HepG2 (cell line): ENCODE results near the gene RMI2. TPM values are rescaled to one million over a fixed set of nuclear protein-coding genes. Genes with fewer than 3 reads are reported as not detected.

Experiments used
- HHEX ChIP-seq: IDR thresholded peaks from 2 replicates; pipeline ENCODE4 v1.6.1; 2016; ENCODE audit warnings: control low read depth
- MATR3 ChIP-seq: sonication (generic); formaldehyde crosslinking; IDR thresholded peaks from 2 replicates; pipeline ENCODE4 v1.4.0; 2020; ENCODE audit warnings: missing genetic modification reagents
- NCOA5 ChIP-seq: sonication (generic); formaldehyde crosslinking; IDR thresholded peaks from 2 replicates; pipeline ENCODE4 v1.4.0; 2020; ENCODE audit warnings: missing genetic modification reagents
- NONO ChIP-seq, 2 experiments: fragments of 450-650 bp in 1 of 2; sonication (generic) in 1 of 2; formaldehyde crosslinking in 1 of 2; IDR thresholded peaks in 1 of 2; conservative IDR thresholded peaks in 1 of 2; 2 replicates each; pipeline versions ENCODE4 v1.6.1 to v1.8.0; 2017 to 2022; ENCODE audit warnings: mild to moderate bottlenecking in 1 of 2, missing genetic modification reagents in 1 of 2, moderate library complexity in 1 of 2
- PCBP1 ChIP-seq: fragments of 200-400 bp; formaldehyde crosslinking; IDR thresholded peaks from 2 replicates; pipeline ENCODE4 v1.6.1; 2017; ENCODE audit warnings: mild to moderate bottlenecking, low read depth, low read length, borderline replicate concordance
- PHF21A ChIP-seq: sonication (generic); formaldehyde crosslinking; IDR thresholded peaks from 2 replicates; pipeline ENCODE4 v1.5.0; 2020; ENCODE audit warnings: mild to moderate bottlenecking, missing genetic modification reagents
- RELA ChIP-seq: sonication (generic); formaldehyde crosslinking; IDR thresholded peaks from 2 replicates; pipeline ENCODE4 v1.4.0; 2020; ENCODE audit warnings: missing genetic modification reagents
- RXRB ChIP-seq: IDR thresholded peaks from 2 replicates; pipeline ENCODE4 v1.6.1; 2016; ENCODE audit warnings: borderline replicate concordance, missing genetic modification reagents, missing compliant biosample characterization
- TFAP4 ChIP-seq: sonication (generic); IDR thresholded peaks from 2 replicates; pipeline ENCODE4 v1.6.1; 2016; ENCODE audit warnings: low read depth, borderline replicate concordance
- YEATS2 ChIP-seq: sonication (generic); formaldehyde crosslinking; IDR thresholded peaks from 2 replicates; pipeline ENCODE4 v1.4.0; 2020; ENCODE audit warnings: missing genetic modification reagents, borderline replicate concordance
- ZBTB2 ChIP-seq: sonication (generic); formaldehyde crosslinking; IDR thresholded peaks from 2 replicates; pipeline ENCODE4 v1.8.0; 2022; ENCODE audit warnings: low read depth, missing genetic modification reagents
- ZBTB7B ChIP-seq: sonication (generic); formaldehyde crosslinking; IDR thresholded peaks from 2 replicates; pipeline ENCODE4 v1.4.0; 2020; ENCODE audit warnings: missing genetic modification reagents
- ZFP41 ChIP-seq: sonication (generic); formaldehyde crosslinking; IDR thresholded peaks from 2 replicates; pipeline ENCODE4 v1.4.0; 2020; ENCODE audit warnings: mild to moderate bottlenecking, missing genetic modification reagents, borderline replicate concordance
- ZNF142 ChIP-seq: sonication (generic); formaldehyde crosslinking; IDR thresholded peaks from 2 replicates; pipeline ENCODE4 v1.4.0; 2020; ENCODE audit warnings: missing genetic modification reagents
- ZNF235 ChIP-seq: sonication (generic); formaldehyde crosslinking; IDR thresholded peaks from 2 replicates; pipeline ENCODE4 v1.8.1; 2023; ENCODE audit warnings: mild to moderate bottlenecking, missing genetic modification reagents, borderline replicate concordance
- ZNF256 ChIP-seq: sonication (generic); formaldehyde crosslinking; conservative IDR thresholded peaks from 2 replicates; pipeline ENCODE4 v1.4.0; 2020; ENCODE audit warnings: missing genetic modification reagents
- ZNF383 ChIP-seq: sonication (generic); formaldehyde crosslinking; IDR thresholded peaks from 2 replicates; pipeline ENCODE4 v1.4.0; 2020; ENCODE audit warnings: missing genetic modification reagents, mild to moderate bottlenecking, borderline replicate concordance
- ZNF574 ChIP-seq: sonication (generic); formaldehyde crosslinking; IDR thresholded peaks from 2 replicates; pipeline ENCODE4 v1.4.0; 2020; ENCODE audit warnings: missing genetic modification reagents
- polyA plus RNA-seq, 8 experiments: library from polyadenylated mRNA; depleted of rRNA in 3 of 8; stranded (reverse) in 7 of 8; unstranded in 1 of 8; fragments of >200 nt; fragmentation: Illumina TruSeq in 4 of 8; extraction: Trizol in 4 of 8; gene quantifications; 2 replicates each; pipeline versions ENCODE4 v1.2.1 to v1.2.3, GENCODE V29; 2011 to 2016; ENCODE audit warnings: low read depth in 4 of 8, missing spikeins in 1 of 8, mixed read lengths in 1 of 8; ENCODE audit not compliant: insufficient read depth in 1 of 8
- total RNA-seq, 5 experiments: library from RNA; depleted of rRNA; stranded (reverse); fragments of >200 nt; fragmentation: Illumina TruSeq; extraction: Trizol; gene quantifications; 2 replicates each; pipeline ENCODE4 v1.2.3, GENCODE V29; 2016; ENCODE audit warnings: low read depth in 1 of 5

Gene RMI2
- total and polyA plus RNA-seq, 2 of the 13 experiments (the other 11 are each of a cell fraction or from before 2014, with no cell fraction given), result 24.5 to 55.7 TPM

- TF ChIP-seq ZNF142 (CRISPR knock-in tag) (peak; percentile 3; the same call in 1 of the 2 replicates), NONO (IDR thresholded peaks at IDR 0.05) (no peak), NONO (CRISPR knock-in tag; conservative IDR thresholded peaks at IDR 0.05) (peak; percentile 80; the same call in 1 of the 2 replicates), NCOA5 (CRISPR knock-in tag) (no peak), PHF21A (CRISPR knock-in tag) (no peak), ZBTB7B (peak; percentile 80), RELA (CRISPR knock-in tag) (peak; percentile 16; the same call in 1 of the 2 replicates), TFAP4 (peak; percentile 96), RXRB (no peak; the same call in 1 of the 2 replicates), ZNF383 (CRISPR knock-in tag) (no peak), ZNF574 (CRISPR knock-in tag) (peak; percentile 46), ZNF256 (CRISPR knock-in tag) (no peak), ZNF235 (CRISPR knock-in tag) (peak; percentile 39; the same call in 1 of the 2 replicates), ZBTB2 (CRISPR knock-in tag) (0 out of 2 replicates have a peak, but pooled peaks have one; percentile 61), YEATS2 (CRISPR knock-in tag) (no peak), HHEX (CRISPR knock-in tag) (no peak), ZFP41 (CRISPR knock-in tag) (peak; percentile 49; the same call in 1 of the 2 replicates), MATR3 (CRISPR knock-in tag) (no peak), PCBP1 (peak; percentile 92)
Observed at GRCh38 chr16:11297492-11298142, 47.6 kb upstream of the RMI2 start (continued).
